Thymus (tissue), 11 donors: Measurements from ENCODE around the gene ZNF225. TPM values are rescaled to one million over a fixed set of nuclear protein-coding genes. Genes with fewer than 3 reads are reported as not detected.

Experiments used
- DNase-seq, 9 donors: peaks; one replicate each; pipeline ENCODE4 v3.0.0-alpha.2; 2013; ENCODE audit warnings: low spot score in 9 of 9, low read depth in 6 of 9, missing footprints in 1 of 9
- H3K27ac ChIP-seq, 2 donors: one replicate each; pipeline ENCODE4 v1.5.1; 2013; ENCODE audit warnings: control low read depth in 1 of 2, low read depth in 1 of 2, low read length in 1 of 2, mild to moderate bottlenecking in 1 of 2, moderate library complexity in 1 of 2
- H3K27me3 ChIP-seq, 2 donors: one replicate each; pipeline ENCODE4 v1.5.1; 2013; ENCODE audit warnings: low read length in 1 of 2; ENCODE audit not compliant: control insufficient read depth in 2 of 2, insufficient read depth in 1 of 2
- H3K36me3 ChIP-seq, 2 donors: one replicate each; pipeline ENCODE4 v1.5.1; 2013; ENCODE audit warnings: low read length in 1 of 2, mild to moderate bottlenecking in 1 of 2, moderate library complexity in 1 of 2; ENCODE audit not compliant: control insufficient read depth in 2 of 2, insufficient read depth in 2 of 2
- H3K4me1 ChIP-seq, 2 donors: one replicate each; pipeline ENCODE4 v1.5.1; 2013; ENCODE audit warnings: low read length in 2 of 2; ENCODE audit not compliant: control insufficient read depth in 2 of 2, insufficient read depth in 2 of 2
- H3K4me3 ChIP-seq, 2 donors: one replicate each; pipeline ENCODE4 v1.5.1; 2013; ENCODE audit warnings: low read length in 2 of 2, control low read depth in 1 of 2, mild to moderate bottlenecking in 1 of 2
- H3K9me3 ChIP-seq, 2 donors: one replicate each; pipeline ENCODE4 v1.5.1; 2013; ENCODE audit warnings: low read length in 1 of 2, mild to moderate bottlenecking in 1 of 2; ENCODE audit not compliant: control insufficient read depth in 2 of 2, insufficient read depth in 1 of 2
- WGBS: extraction: QIAGEN DNeasy Blood & Tissue Kit; methylation state at CpG from one replicate; pipeline ENCODE4 v1.1.7; 2013; 5-methylcytosine and 5-hydroxymethylcytosine counted together
- polyA plus RNA-seq: library from polyadenylated mRNA; stranded (reverse); fragments of 200-250 nt; gene quantifications from one replicate; pipeline ENCODE4 v1.2.3, GENCODE V29; 2013
- total RNA-seq: library from RNA; stranded (reverse); fragments of 120-200 nt; gene quantifications from one replicate; pipeline ENCODE4 v1.2.4, GENCODE V29; 2013
- donor health status: healthy.

The ZNF225 gene
- total and polyA plus RNA-seq, 2 donors: 3.2 to 5.9 TPM

- DNase-seq: peak; percentile 63 to 90 (median 80)
- H3K27me3 ChIP-seq: no peaks in the 10 kb centered on the region
- peaks cover 6 to 7% of the 10 kb centered on the region in 2 donors for H3K36me3 ChIP-seq
- H3K9me3 ChIP-seq: no peaks in the 10 kb centered on the region
- H3K4me3 ChIP-seq: peak within 1 kb of the TSS; percentile 66 to 96
- H3K4me1 ChIP-seq: peaks cover 7 to 12% of the 10 kb centered on the region in 2 donors
- under 1% methylated on average over 52 of the region's 52 CpGs for WGBS
- H3K27ac ChIP-seq: peak within 1 kb of the TSS; percentile 0 to 71
Observed at GRCh38 chr19:44141191-44142058, 28.2 kb downstream of the ZNF225 start, which contains the start of gene ZNF234. ZNF234 (plus strand) TSS chr19:44141554; CDS start chr19:44144633, 3,079 bp downstream.

- DNase-seq: peak in 1 of 9 donors; percentile 25
- Histone ChIP-seq H3K27ac (no peak overlapping the region), H3K36me3 (peaks cover 6 to 7% of the 10 kb centered on the region in 2 donors), H3K9me3 (no peaks in the 10 kb centered on the region), H3K4me3 (peak overlapping the region; percentile 66 to 96), H3K4me1 (peaks cover 7 to 12% of the 10 kb centered on the region in 2 donors), H3K27me3 (no peaks in the 10 kb centered on the region)
- WGBS: 15% methylated on average over 13 of the region's 13 CpGs
Observed at GRCh38 chr19:44142059-44142433, 28.8 kb downstream of the ZNF225 start.

DNA sequence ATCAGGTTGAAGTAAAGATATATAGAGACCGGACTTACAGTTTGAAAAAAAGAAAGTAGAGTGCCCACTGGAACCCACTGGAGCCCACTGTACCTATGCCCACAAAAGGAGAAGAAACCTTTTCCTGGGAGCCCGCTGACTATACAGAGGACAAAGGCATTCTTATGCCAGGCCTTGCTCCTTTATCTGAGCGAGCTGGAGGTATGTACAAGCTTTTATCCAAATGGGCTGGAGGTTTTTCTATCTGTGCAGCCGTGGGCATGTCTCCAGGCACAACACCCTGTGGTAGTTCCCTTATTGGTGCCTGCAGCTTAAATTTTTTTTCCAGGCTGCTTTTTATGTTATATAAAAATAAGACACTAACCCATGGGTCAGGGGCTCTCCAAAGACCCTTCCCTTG, 36.6 kb downstream of the ZNF225 start:
- DNase-seq: no peak
- Histone ChIP-seq H3K4me3 (no peak overlapping the region), H3K27ac (no peak overlapping the region), H3K9me3 (peaks cover 0 to 3% of the 10 kb centered on the region in 2 donors), H3K27me3 (no peaks in the 10 kb centered on the region), H3K36me3 (peaks cover 36 to 44% of the 10 kb centered on the region in 2 donors), H3K4me1 (no peaks in the 10 kb centered on the region)
- 98% methylated on average over 4 of the region's 4 CpGs for WGBS

- peaks cover 38 to 49% of the 10 kb centered on the region in 2 donors for H3K36me3 ChIP-seq
- DNase-seq: no peak
- no peak overlapping the region for H3K4me3 ChIP-seq
- 99% methylated on average over 5 of the region's 5 CpGs for WGBS
- H3K27ac ChIP-seq: no peak overlapping the region
- no peaks in the 10 kb centered on the region for H3K4me1 ChIP-seq
- peaks cover 3 to 5% of the 10 kb centered on the region in 2 donors for H3K9me3 ChIP-seq
- no peaks in the 10 kb centered on the region for H3K27me3 ChIP-seq
Observed at GRCh38 chr19:44151491-44151890, 38.3 kb downstream of the ZNF225 start.

DNA sequence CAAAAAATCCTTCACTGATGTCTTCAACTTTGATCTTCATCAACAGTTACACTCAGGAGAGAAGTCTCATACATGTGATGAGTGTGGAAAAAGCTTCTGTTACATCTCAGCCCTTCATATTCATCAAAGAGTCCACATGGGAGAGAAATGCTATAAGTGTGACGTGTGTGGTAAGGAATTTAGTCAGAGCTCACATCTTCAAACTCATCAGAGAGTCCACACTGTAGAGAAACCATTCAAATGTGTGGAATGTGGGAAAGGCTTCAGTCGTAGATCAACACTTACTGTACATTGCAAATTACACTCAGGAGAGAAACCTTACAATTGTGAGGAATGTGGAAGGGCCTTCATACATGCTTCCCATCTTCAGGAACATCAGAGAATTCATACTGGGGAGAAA, 43.3 kb downstream of the ZNF225 start:
- WGBS: 96% methylated on average over 2 of the region's 2 CpGs
- H3K27ac ChIP-seq: no peak overlapping the region
- H3K9me3 ChIP-seq: peaks cover 6 to 15% of the 10 kb centered on the region in 2 donors
- no peak for DNase-seq
- H3K4me1 ChIP-seq: no peaks in the 10 kb centered on the region
- H3K4me3 ChIP-seq: no peak overlapping the region
- H3K36me3 ChIP-seq: peaks cover 32 to 35% of the 10 kb centered on the region in 2 donors
- H3K27me3 ChIP-seq: no peaks in the 10 kb centered on the region

DNA sequence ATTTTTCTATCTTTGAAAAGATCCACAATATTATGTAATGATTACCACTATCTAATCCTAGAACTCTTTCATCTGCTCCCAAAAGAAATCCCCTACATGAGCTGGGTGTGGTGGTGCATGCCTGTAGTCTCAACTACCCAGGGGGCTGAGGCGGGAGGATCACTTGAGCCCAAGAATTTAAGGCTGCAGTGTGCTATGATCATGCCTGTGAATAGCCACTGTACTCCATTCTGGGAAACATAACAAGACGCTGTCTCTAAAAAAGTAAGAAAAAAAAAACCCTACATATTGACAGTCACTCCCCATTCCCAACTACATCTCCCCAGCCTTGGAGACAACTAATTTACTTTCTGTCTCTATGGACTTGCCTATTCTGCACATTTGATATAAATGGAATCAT, 50.6 kb downstream of the ZNF225 start:
- H3K36me3 ChIP-seq: peaks cover 9 to 15% of the 10 kb centered on the region in 2 donors
- H3K4me3 ChIP-seq: no peak overlapping the region
- H3K27me3 ChIP-seq: no peaks in the 10 kb centered on the region
- DNase-seq: no peak
- no peak overlapping the region for H3K27ac ChIP-seq
- peaks cover 2 to 4% of the 10 kb centered on the region in 2 donors for H3K9me3 ChIP-seq
- 97% methylated on average over 2 of the region's 2 CpGs for WGBS
- peaks cover 3 to 7% of the 10 kb centered on the region in 2 donors for H3K4me1 ChIP-seq

DNA sequence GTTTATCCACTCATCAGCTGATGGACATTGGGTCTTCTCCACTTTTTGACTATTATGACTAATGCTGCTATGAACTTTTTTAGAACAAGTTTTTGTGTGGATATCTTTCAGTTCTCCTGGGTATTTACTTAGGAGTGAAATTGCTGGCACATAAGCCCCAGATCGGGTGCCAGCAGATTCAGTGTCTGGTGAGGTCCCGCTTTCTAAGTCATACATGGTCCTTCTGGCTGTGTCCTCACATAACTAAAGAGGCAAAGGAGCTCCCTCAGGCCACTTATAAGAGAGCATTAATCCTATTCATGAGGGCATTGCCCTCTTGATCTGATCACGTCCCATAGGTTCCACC, 51.1 kb downstream of the ZNF225 start:
- Histone ChIP-seq H3K4me1 (peaks cover 3 to 7% of the 10 kb centered on the region in 2 donors), H3K27me3 (no peaks in the 10 kb centered on the region), H3K9me3 (peaks cover under 1 to 2% of the 10 kb centered on the region in 2 donors), H3K27ac (peak overlapping the region in 1 of 2 donors; percentile 91), H3K36me3 (peaks cover 9 to 16% of the 10 kb centered on the region in 2 donors), H3K4me3 (peak overlapping the region; percentile 77 to 83)
- DNase-seq: no peak
- 75% methylated on average over 3 of the region's 3 CpGs for WGBS

DNA sequence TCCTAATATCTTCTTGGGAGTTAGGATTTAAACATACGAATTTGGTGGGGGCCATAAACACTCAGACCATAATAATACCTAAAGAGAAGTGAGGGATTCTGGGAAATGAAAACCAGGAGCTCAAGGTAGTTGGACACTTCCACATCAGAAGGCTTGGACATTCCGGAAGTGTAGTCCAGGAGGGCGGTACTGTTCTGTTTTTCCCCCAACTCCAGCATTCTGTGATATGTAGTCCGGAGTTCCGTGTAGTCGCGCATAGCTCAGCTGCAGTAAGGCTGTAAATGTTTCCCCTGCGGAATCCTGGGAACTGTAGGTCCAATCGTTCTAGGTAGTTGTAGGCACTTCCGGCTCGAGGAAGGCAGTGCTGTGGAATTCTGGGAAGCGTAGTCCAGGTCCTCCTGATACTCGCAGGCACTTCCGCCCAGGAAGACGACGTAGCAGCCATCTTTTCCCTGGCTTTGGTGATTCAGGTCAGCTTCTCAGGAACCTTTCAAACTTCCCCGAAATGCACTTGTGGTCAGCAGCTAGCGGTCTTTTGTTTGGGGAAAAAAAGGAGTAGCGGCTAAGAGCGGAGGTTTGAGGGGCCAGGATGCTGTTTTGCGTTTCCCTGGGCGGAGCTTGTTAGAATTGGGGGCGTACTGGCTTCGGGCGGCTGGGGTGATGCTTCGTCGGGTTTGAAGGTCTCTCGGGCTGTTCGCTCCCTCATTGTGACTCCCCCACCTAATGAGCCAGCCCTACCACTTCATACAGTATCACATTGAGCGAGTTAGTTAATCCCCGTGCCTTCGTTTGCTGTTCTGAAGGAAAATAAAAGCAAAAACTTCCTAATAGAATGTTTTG, 51.7 kb downstream of the ZNF225 start, which contains the start of gene ZNF226:
Gene ZNF226, plus strand, starts transcription at position 428 of the 840 bp plus-strand sequence. CDS start 4,981 bp downstream, outside the sequence.
- WGBS: under 1% methylated on average over 32 of the region's 32 CpGs
- peaks cover 0 to 2% of the 10 kb centered on the region in 2 donors for H3K9me3 ChIP-seq
- peak within 1 kb of the TSS; percentile 77 to 83 for H3K4me3 ChIP-seq

More for the DNA sequence above, 51.7 kb downstream of the ZNF225 start, which contains the start of gene ZNF226:
- H3K27ac ChIP-seq: peak within 1 kb of the TSS; percentile 88 to 91
- peak; percentile 85 to 96 (median 89) for DNase-seq
- peaks cover 5 to 7% of the 10 kb centered on the region in 2 donors for H3K4me1 ChIP-seq
- no peaks in the 10 kb centered on the region for H3K27me3 ChIP-seq
- peaks cover 14 to 22% of the 10 kb centered on the region in 2 donors for H3K36me3 ChIP-seq
